GM18951 (cell line): ENCODE data around the gene TALDO1.

Source experiments
- POLR2A ChIP-seq: IDR thresholded peaks from 4 replicates; pipeline ENCODE4 v1.6.1; 2011; ENCODE audit warnings: mild to moderate bottlenecking; ENCODE audit not compliant: insufficient read length, insufficient read depth; ENCODE audit errors: extremely low read depth
- in situ Hi-C: fragments of 300-500 bp; cut with MboI; formaldehyde crosslinking; loops from one replicate; pipeline ENCODE4 v1.12.0; 2022; ENCODE audit warnings: low sequenced_read_pairs, mixed read lengths, inconsistent platforms; ENCODE audit not compliant: unreplicated experiment

The TALDO1 gene

GRCh38 chr11:764322-765024, 17.2 kb downstream of the TALDO1 start:
- in situ Hi-C loops = no loop called here
- peak; percentile 14 for TF ChIP-seq POLR2A

GRCh38 chr11:765025-765801, 17.9 kb downstream of the TALDO1 start:
- in situ Hi-C loops = no loop called here
- no peak for TF ChIP-seq POLR2A

- in situ Hi-C loops = no loop called here
- TF ChIP-seq POLR2A = no peak
Observed at GRCh38 chr11:765802-766091, 18.5 kb downstream of the TALDO1 start.

GRCh38 chr11:766106-766935, 19.1 kb downstream of the TALDO1 start:
- in situ Hi-C loops = no loop called here
- TF ChIP-seq POLR2A = no peak

- in situ Hi-C loops = no loop called here
Observed at GRCh38 chr11:766936-767210, 19.6 kb downstream of the TALDO1 start.

GRCh38 chr11:767238-767637, 20.0 kb downstream of the TALDO1 start:
- no peak for TF ChIP-seq POLR2A
- in situ Hi-C loops = no loop called here

More at GRCh38 chr11:766936-767210, 19.6 kb downstream of the TALDO1 start:
- no peak for TF ChIP-seq POLR2A

- in situ Hi-C loops = no loop called here
- no peak for TF ChIP-seq POLR2A
Observed at GRCh38 chr11:769887-770641, 22.8 kb downstream of the TALDO1 start.

- in situ Hi-C loops = no loop called here
Observed at GRCh38 chr11:770642-771616, 23.7 kb downstream of the TALDO1 start.

GRCh38 chr11:771617-772204, 24.4 kb downstream of the TALDO1 start:
- no peak for TF ChIP-seq POLR2A

More at GRCh38 chr11:770642-771616, 23.7 kb downstream of the TALDO1 start:
- TF ChIP-seq POLR2A = no peak

GRCh38 chr11:772429-773390, 25.4 kb downstream of the TALDO1 start:
- no peak for TF ChIP-seq POLR2A
- in situ Hi-C loops = no loop called here

More at GRCh38 chr11:771617-772204, 24.4 kb downstream of the TALDO1 start:
- in situ Hi-C loops = no loop called here

- in situ Hi-C loops = no loop called here
- TF ChIP-seq POLR2A = no peak
Observed at GRCh38 chr11:773425-773824, 26.2 kb downstream of the TALDO1 start.
